IMR-90 (cell line): Measurements from ENCODE around the gene HACD2. TPM values are rescaled to one million over a fixed set of nuclear protein-coding genes. Genes with fewer than 3 reads are reported as not detected.

Source experiments
- ATAC-seq: fragments of 200-7000 bp; cut with Tn5 transposase; 2 replicates; pipeline ENCODE4 v1.9.1; 2020; ENCODE audit warnings: low read depth, mild to moderate bottlenecking, moderate library complexity
- BruUV-seq: library from RNA; stranded (reverse); fragments of 400-500 nt; replicated peaks from 2 replicates; lab custom pipeline; 2021; lab: Mats Ljungman, UMichigan
- CTCF ChIA-PET: fragments of 300-600 bp; formaldehyde crosslinking; extraction: SDS; loops from one replicate; lab custom pipeline; 2021; ENCODE audit warnings: antibody characterized with exemption; lab: Yijun Ruan, JAX
- POLR2A ChIA-PET: fragments of 300-600 bp; sonication (Branson Sonifier 250); formaldehyde crosslinking; loops from one replicate; lab custom pipeline; 2022; ENCODE audit warnings: antibody characterized with exemption; ENCODE audit not compliant: unreplicated experiment; lab: Charles Lee
- DNase-seq: peaks from one replicate; pipeline ENCODE4 v3.0.0; 2013
- H2AFZ ChIP-seq: replicated peaks from 2 replicates; pipeline ENCODE3; 2013; ENCODE audit warnings: low read length, mild to moderate bottlenecking; ENCODE audit not compliant: poor library complexity
- H2AK5ac ChIP-seq: 2 replicates; pipeline ENCODE4 v1.6.1; 2013; ENCODE audit warnings: low read depth, low read length, inconsistent platforms
- H2AK9ac ChIP-seq: replicated peaks from 2 replicates; pipeline ENCODE3; 2013; ENCODE audit warnings: mild to moderate bottlenecking, low read depth, low read length, moderate library complexity; ENCODE audit not compliant: poor library complexity
- H2BK120ac ChIP-seq: 2 replicates; pipeline ENCODE4 v1.6.1; 2013; ENCODE audit warnings: low read depth, low read length, inconsistent platforms
- H2BK15ac ChIP-seq: 3 replicates; pipeline ENCODE4 v1.6.1; 2013; ENCODE audit warnings: low read depth, low read length, inconsistent platforms
- H2BK20ac ChIP-seq: 2 replicates; pipeline ENCODE4 v1.6.1; 2013; ENCODE audit warnings: low read depth, mild to moderate bottlenecking, inconsistent platforms, low read length, moderate library complexity
- H2BK5ac ChIP-seq: 2 replicates; pipeline ENCODE4 v1.6.1; 2013; ENCODE audit warnings: mild to moderate bottlenecking, low read depth, low read length, inconsistent platforms; ENCODE audit not compliant: poor library complexity, severe bottlenecking
- H3K14ac ChIP-seq: replicated peaks from 2 replicates; pipeline ENCODE4 v1.6.1; 2013; ENCODE audit warnings: low read depth, low read length, inconsistent platforms
- H3K18ac ChIP-seq: 2 replicates; pipeline ENCODE4 v1.6.1; 2013; ENCODE audit warnings: low read depth, low read length, control low read depth
- H3K23ac ChIP-seq: 2 replicates; pipeline ENCODE4 v1.6.1; 2013; ENCODE audit warnings: low read depth, low read length, inconsistent platforms
- H3K27ac ChIP-seq: 2 replicates; pipeline ENCODE4 v1.5.1; 2013; ENCODE audit warnings: mild to moderate bottlenecking, control low read depth, low read length; ENCODE audit not compliant: insufficient read depth
- H3K27me3 ChIP-seq: 2 replicates; pipeline ENCODE4 v1.6.1; 2013; ENCODE audit warnings: low read length; ENCODE audit not compliant: control insufficient read depth, insufficient read depth
- H3K36me3 ChIP-seq: 2 replicates; pipeline ENCODE4 v1.6.1; 2013; ENCODE audit warnings: low read length, mixed read lengths; ENCODE audit not compliant: control insufficient read depth, insufficient read depth
- H3K4ac ChIP-seq: 2 replicates; pipeline ENCODE4 v1.6.1; 2013; ENCODE audit warnings: low read depth, low read length, inconsistent platforms
- H3K4me1 ChIP-seq: 2 replicates; pipeline ENCODE4 v1.6.1; 2013; ENCODE audit warnings: low read length, mixed read lengths; ENCODE audit not compliant: control insufficient read depth, insufficient read depth
- H3K4me2 ChIP-seq: 2 replicates; pipeline ENCODE4 v1.6.1; 2013; ENCODE audit warnings: low read depth, mild to moderate bottlenecking, control low read depth, low read length, moderate library complexity
- H3K4me3 ChIP-seq: 2 replicates; pipeline ENCODE4 v1.5.1; 2013; ENCODE audit warnings: low read depth, mild to moderate bottlenecking, control low read depth, low read length, moderate library complexity; ENCODE audit not compliant: insufficient read depth
- H3K56ac ChIP-seq: 2 replicates; pipeline ENCODE4 v1.6.1; 2013; ENCODE audit warnings: low read length, inconsistent platforms; ENCODE audit not compliant: insufficient read depth; ENCODE audit errors: extremely low read depth
- H3K79me1 ChIP-seq, 2 experiments: 2 replicates each; pipeline ENCODE4 v1.6.1; 2013; ENCODE audit warnings: low read length in 2 of 2, inconsistent platforms in 1 of 2, low read depth in 1 of 2
- H3K9ac ChIP-seq: 2 replicates; pipeline ENCODE4 v1.6.1; 2013; ENCODE audit warnings: low read depth, low read length, control low read depth
- H3K9me1 ChIP-seq: 2 replicates; pipeline ENCODE4 v1.6.1; 2013; ENCODE audit warnings: low read length, inconsistent platforms; ENCODE audit not compliant: insufficient read depth
- H3K9me3 ChIP-seq: 2 replicates; pipeline ENCODE4 v1.6.1; 2013; ENCODE audit warnings: low read length; ENCODE audit not compliant: control insufficient read depth, insufficient read depth
- H4K20me1 ChIP-seq: 2 replicates; pipeline ENCODE4 v1.6.1; 2013; ENCODE audit warnings: low read length, inconsistent platforms; ENCODE audit not compliant: insufficient read depth
- H4K5ac ChIP-seq: 2 replicates; pipeline ENCODE4 v1.6.1; 2013; ENCODE audit warnings: mild to moderate bottlenecking, low read depth, low read length, control low read depth
- H4K8ac ChIP-seq, 2 experiments: 2 replicates each; pipeline ENCODE4 v1.6.1; 2013; ENCODE audit warnings: low read depth in 2 of 2, low read length in 2 of 2, control low read depth in 1 of 2, inconsistent platforms in 1 of 2
- H4K91ac ChIP-seq: 2 replicates; pipeline ENCODE4 v1.6.1; 2013; ENCODE audit warnings: low read depth, low read length, inconsistent platforms; ENCODE audit not compliant: insufficient read depth
- BHLHE40 ChIP-seq: fragments of 150-350 bp; IDR thresholded peaks from 2 replicates; pipeline ENCODE4 v1.6.1; 2016; ENCODE audit warnings: mild to moderate bottlenecking, low read depth, low read length
- CEBPB ChIP-seq: IDR thresholded peaks from 2 replicates; pipeline ENCODE4 v1.6.1; 2012; ENCODE audit warnings: low read depth, low read length, improper control_type of control experiment
- CHD1 ChIP-seq: IDR thresholded peaks from 2 replicates; pipeline ENCODE4 v1.6.1; 2012; ENCODE audit warnings: low read depth, low read length, improper control_type of control experiment
- FOS ChIP-seq: fragments of 150-350 bp; IDR thresholded peaks from 2 replicates; pipeline ENCODE4 v1.6.1; 2016; ENCODE audit warnings: low read depth, low read length
- MAFK ChIP-seq: IDR thresholded peaks from 2 replicates; pipeline ENCODE4 v1.6.1; 2012; ENCODE audit warnings: low read depth, low read length, improper control_type of control experiment
- MAZ ChIP-seq: IDR thresholded peaks from 2 replicates; pipeline ENCODE4 v1.6.1; 2012; ENCODE audit warnings: low read depth, mild to moderate bottlenecking, low read length, improper control_type of control experiment, moderate library complexity, borderline replicate concordance
- MXI1 ChIP-seq: IDR thresholded peaks from 2 replicates; pipeline ENCODE4 v1.6.1; 2012; ENCODE audit warnings: low read depth, mild to moderate bottlenecking, low read length, moderate library complexity, borderline replicate concordance
- NFE2L2 ChIP-seq: fragments of 150-350 bp; IDR thresholded peaks from 2 replicates; pipeline ENCODE4 v1.6.1; 2016; ENCODE audit warnings: low read depth, mild to moderate bottlenecking, low read length
- POLR2A ChIP-seq: IDR thresholded peaks from 2 replicates; pipeline ENCODE4 v1.6.1; 2012; ENCODE audit warnings: mild to moderate bottlenecking, low read depth, low read length
- RAD21 ChIP-seq: IDR thresholded peaks from 2 replicates; pipeline ENCODE4 v1.6.1; 2012; ENCODE audit warnings: low read length, improper control_type of control experiment
- RCOR1 ChIP-seq: IDR thresholded peaks from 2 replicates; pipeline ENCODE4 v1.6.1; 2012; ENCODE audit warnings: mild to moderate bottlenecking, low read length, improper control_type of control experiment; ENCODE audit not compliant: insufficient replicate concordance
- RFX5 ChIP-seq: IDR thresholded peaks from 2 replicates; pipeline ENCODE4 v1.8.0; 2012; ENCODE audit warnings: low read depth, mild to moderate bottlenecking, low read length, moderate library complexity
- SMC3 ChIP-seq: fragments of 150-350 bp; IDR thresholded peaks from 2 replicates; pipeline ENCODE4 v1.6.1; 2016; ENCODE audit warnings: low read depth, mild to moderate bottlenecking, antibody characterized with exemption, low read length, moderate library complexity
- WGBS, 2 experiments: methylation state at CpG; one replicate each; pipeline versions ENCODE4 v1.1.5 to v1.1.7; 2013; ENCODE audit warnings: missing lambda C conversion rate in 2 of 2; ENCODE audit not compliant: insufficient read length in 1 of 2; ENCODE audit errors: extremely low coverage in 2 of 2; 5-methylcytosine and 5-hydroxymethylcytosine counted together
- dilution Hi-C: fragments of 300-500 bp; cut with HindIII; formaldehyde crosslinking; loops from one replicate; pipeline ENCODE4 v1.14.3; 2018; ENCODE audit warnings: low sequenced_read_pairs; ENCODE audit not compliant: unreplicated experiment
- in situ Hi-C: fragments of 300-500 bp; cut with MboI; formaldehyde crosslinking; loops from 3 replicates; pipeline ENCODE4 v1.14.3; 2019; ENCODE audit warnings: low sequenced_read_pairs, inconsistent platforms, mixed read lengths
- intact Hi-C: fragments of 100-400 bp; cut with micrococcal nuclease; formaldehyde crosslinking; loops from 2 replicates; pipeline ENCODE4 v1.10.0; 2022
- polyA plus RNA-seq, 3 experiments: library from polyadenylated mRNA; depleted of rRNA; stranded (reverse); fragments of >200 nt; gene quantifications; 2 replicates each; pipeline ENCODE4 v1.2.3, GENCODE V29; 2012; ENCODE audit warnings: low replicate concordance in 1 of 3
- total RNA-seq: library from RNA; depleted of rRNA; stranded (reverse); fragments of >200 nt; gene quantifications from 2 replicates; pipeline ENCODE4 v1.2.3, GENCODE V29; 2012
- TF ChIP-seq, protein P1 (sequence below): fragments of 150-350 bp; IDR thresholded peaks from 2 replicates; pipeline ENCODE4 v1.6.1; 2017; ENCODE audit warnings: mild to moderate bottlenecking, antibody characterized with exemption, low read length, low read depth
- TF ChIP-seq, protein P2 (sequence below): conservative IDR thresholded peaks from 2 replicates; pipeline ENCODE4 v1.5.1; 2012; ENCODE audit warnings: mild to moderate bottlenecking, low read depth, low read length, improper control_type of control experiment
- TF ChIP-seq, protein P3 (sequence below): fragments of 150-350 bp; IDR thresholded peaks from 2 replicates; pipeline ENCODE4 v1.6.1; 2016; ENCODE audit warnings: low read depth, mild to moderate bottlenecking, low read length, moderate library complexity, borderline replicate concordance

Gene HACD2
- total and polyA plus RNA-seq, 2 of the 4 experiments (the other 2 are of a cell fraction) = 21.5 to 22.6 TPM

DNA sequence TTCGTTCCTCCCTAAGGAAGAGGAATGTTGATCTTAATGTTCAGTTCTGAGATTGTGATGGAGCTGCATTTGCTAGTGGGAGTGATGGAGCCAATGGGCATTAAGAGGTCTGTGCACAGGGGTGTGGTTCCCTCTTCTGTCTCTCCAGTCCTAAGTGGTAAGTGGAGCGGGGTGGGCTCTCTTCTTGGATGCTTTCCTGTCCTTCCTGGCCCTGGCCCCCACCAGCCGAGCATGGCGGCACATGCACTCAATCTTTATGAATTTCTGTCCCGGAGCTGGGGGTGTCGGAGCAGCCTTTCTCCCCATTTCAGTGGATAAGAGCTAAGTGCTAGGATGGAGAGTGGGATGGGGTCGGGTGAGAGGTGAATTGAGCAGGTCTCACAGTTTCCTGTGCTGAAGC, 98.4 kb downstream of the HACD2 start:
- H4K8ac ChIP-seq = no peak overlapping the region
- H3K4me2 ChIP-seq = no peak overlapping the region
- no peak overlapping the region for H2BK20ac ChIP-seq
- no peak overlapping the region for H3K56ac ChIP-seq
- in situ Hi-C loops (loop anchor here (5.0 kb wide), 1 partner anchor 159 kb away; no protein-coding TSS in a partner anchor), intact Hi-C loops (no loop called here), dilution Hi-C loops (no loop called here)
- no peak overlapping the region for H3K23ac ChIP-seq
- POLR2A ChIA-PET = no interaction called here
- H3K9ac ChIP-seq = no peak overlapping the region
- H3K79me1 ChIP-seq = no peaks in the 10 kb centered on the region
- H3K4me3 ChIP-seq = no peak overlapping the region
- no peak overlapping the region for H2AK9ac ChIP-seq
- H4K20me1 ChIP-seq = no peaks in the 10 kb centered on the region
- no peaks in the 10 kb centered on the region for H3K9me1 ChIP-seq
- H3K27me3 ChIP-seq = peaks cover 19% of the 10 kb centered on the region
- no peak overlapping the region for H4K91ac ChIP-seq
- H3K4me1 ChIP-seq = no peaks in the 10 kb centered on the region
- H2AK5ac ChIP-seq = no peak overlapping the region
- H2BK120ac ChIP-seq = no peak overlapping the region
- no peak for TF ChIP-seq MAFK
- TF ChIP-seq, protein P1, sequence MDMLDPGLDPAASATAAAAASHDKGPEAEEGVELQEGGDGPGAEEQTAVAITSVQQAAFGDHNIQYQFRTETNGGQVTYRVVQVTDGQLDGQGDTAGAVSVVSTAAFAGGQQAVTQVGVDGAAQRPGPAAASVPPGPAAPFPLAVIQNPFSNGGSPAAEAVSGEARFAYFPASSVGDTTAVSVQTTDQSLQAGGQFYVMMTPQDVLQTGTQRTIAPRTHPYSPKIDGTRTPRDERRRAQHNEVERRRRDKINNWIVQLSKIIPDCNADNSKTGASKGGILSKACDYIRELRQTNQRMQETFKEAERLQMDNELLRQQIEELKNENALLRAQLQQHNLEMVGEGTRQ = no peak
- no peak for TF ChIP-seq MXI1
- no peak for TF ChIP-seq BHLHE40
- no peak for TF ChIP-seq MAZ
- no peak for TF ChIP-seq FOS
- TF ChIP-seq NFE2L2 = no peak
- TF ChIP-seq RFX5 = no peak
- TF ChIP-seq RCOR1 = no peak
- TF ChIP-seq CEBPB = no peak
- no peak for TF ChIP-seq POLR2A
- TF ChIP-seq SMC3 = no peak
- TF ChIP-seq, protein P2, sequence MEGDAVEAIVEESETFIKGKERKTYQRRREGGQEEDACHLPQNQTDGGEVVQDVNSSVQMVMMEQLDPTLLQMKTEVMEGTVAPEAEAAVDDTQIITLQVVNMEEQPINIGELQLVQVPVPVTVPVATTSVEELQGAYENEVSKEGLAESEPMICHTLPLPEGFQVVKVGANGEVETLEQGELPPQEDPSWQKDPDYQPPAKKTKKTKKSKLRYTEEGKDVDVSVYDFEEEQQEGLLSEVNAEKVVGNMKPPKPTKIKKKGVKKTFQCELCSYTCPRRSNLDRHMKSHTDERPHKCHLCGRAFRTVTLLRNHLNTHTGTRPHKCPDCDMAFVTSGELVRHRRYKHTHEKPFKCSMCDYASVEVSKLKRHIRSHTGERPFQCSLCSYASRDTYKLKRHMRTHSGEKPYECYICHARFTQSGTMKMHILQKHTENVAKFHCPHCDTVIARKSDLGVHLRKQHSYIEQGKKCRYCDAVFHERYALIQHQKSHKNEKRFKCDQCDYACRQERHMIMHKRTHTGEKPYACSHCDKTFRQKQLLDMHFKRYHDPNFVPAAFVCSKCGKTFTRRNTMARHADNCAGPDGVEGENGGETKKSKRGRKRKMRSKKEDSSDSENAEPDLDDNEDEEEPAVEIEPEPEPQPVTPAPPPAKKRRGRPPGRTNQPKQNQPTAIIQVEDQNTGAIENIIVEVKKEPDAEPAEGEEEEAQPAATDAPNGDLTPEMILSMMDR = no peak
- TF ChIP-seq CHD1 = no peak
- no peak for TF ChIP-seq RAD21
- TF ChIP-seq, protein P3, sequence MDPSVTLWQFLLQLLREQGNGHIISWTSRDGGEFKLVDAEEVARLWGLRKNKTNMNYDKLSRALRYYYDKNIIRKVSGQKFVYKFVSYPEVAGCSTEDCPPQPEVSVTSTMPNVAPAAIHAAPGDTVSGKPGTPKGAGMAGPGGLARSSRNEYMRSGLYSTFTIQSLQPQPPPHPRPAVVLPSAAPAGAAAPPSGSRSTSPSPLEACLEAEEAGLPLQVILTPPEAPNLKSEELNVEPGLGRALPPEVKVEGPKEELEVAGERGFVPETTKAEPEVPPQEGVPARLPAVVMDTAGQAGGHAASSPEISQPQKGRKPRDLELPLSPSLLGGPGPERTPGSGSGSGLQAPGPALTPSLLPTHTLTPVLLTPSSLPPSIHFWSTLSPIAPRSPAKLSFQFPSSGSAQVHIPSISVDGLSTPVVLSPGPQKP = no peak
- H3K27ac ChIP-seq = no peak overlapping the region
- no peak overlapping the region for H3K4ac ChIP-seq
- BruUV-seq = no TSS peak
- DNase-seq (no peak), ATAC-seq (no peak)
- no CpG with 5 or more reads among the region's 7 CpGs for WGBS, 2 experiments
- no peak overlapping the region for H4K5ac ChIP-seq
- no peak overlapping the region for H3K18ac ChIP-seq
- H3K14ac ChIP-seq = no peak overlapping the region
- no peak overlapping the region for H2BK5ac ChIP-seq
- CTCF ChIA-PET = interaction anchor here (0.7 kb wide), 1 partner anchor 21 kb away, joined by 3 read pairs; no protein-coding TSS in a partner anchor
- H2BK15ac ChIP-seq = no peak overlapping the region
- no peak overlapping the region for H2AFZ ChIP-seq
- H3K9me3 ChIP-seq = no peaks in the 10 kb centered on the region
- peaks cover 4% of the 10 kb centered on the region; the same call in 1 of the 2 replicates for H3K36me3 ChIP-seq
